Stimulated activated CD8-positive, alpha-beta memory T cell treated with anti-CD3 and anti-CD28 coated beads, Interleukin-4, amount 100 ng/mL, for 24 hours (primary cell): ENCODE results near the gene TMCO4.

Experiments used
- DNase-seq: peaks from one replicate; pipeline ENCODE4 v3.0.0-alpha.2; 2020; ENCODE audit warnings: low read depth

The TMCO4 gene

GRCh38 chr1:19744886-19745285 is 54.8 kb downstream of the TMCO4 start:
- no peak for DNase-seq

GRCh38 chr1:19744335-19744743 is 55.4 kb downstream of the TMCO4 start:
- no peak for DNase-seq

DNA sequence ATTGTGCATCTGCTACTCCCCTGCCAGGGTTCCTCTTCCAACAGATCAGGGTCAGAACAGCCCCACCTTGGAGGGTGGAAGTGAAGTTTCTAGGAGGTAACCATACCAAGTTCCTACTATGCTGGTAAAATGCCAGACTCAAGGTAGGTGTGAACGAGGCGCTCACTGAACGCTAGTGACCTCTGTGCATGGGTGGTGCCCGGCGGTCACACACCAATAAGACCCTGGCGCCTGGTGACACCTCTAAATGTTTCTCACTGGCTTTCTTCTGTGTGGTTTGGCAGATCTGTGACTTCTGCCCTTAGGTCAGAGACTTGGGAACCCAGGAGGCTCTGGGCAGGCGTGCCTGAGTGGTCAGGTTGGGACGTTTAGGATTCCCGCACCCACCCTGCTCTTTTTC is 55.9 kb downstream of the TMCO4 start:
- no peak for DNase-seq

GRCh38 chr1:19743180-19743579 is 56.5 kb downstream of the TMCO4 start:
- no peak for DNase-seq

GRCh38 chr1:19739628-19740027 is 60.1 kb downstream of the TMCO4 start:
- no peak for DNase-seq

GRCh38 chr1:19738669-19739068 is 61.0 kb downstream of the TMCO4 start:
- DNase-seq: no peak

GRCh38 chr1:19738076-19738475 is 61.6 kb downstream of the TMCO4 start:
- DNase-seq: no peak

DNA sequence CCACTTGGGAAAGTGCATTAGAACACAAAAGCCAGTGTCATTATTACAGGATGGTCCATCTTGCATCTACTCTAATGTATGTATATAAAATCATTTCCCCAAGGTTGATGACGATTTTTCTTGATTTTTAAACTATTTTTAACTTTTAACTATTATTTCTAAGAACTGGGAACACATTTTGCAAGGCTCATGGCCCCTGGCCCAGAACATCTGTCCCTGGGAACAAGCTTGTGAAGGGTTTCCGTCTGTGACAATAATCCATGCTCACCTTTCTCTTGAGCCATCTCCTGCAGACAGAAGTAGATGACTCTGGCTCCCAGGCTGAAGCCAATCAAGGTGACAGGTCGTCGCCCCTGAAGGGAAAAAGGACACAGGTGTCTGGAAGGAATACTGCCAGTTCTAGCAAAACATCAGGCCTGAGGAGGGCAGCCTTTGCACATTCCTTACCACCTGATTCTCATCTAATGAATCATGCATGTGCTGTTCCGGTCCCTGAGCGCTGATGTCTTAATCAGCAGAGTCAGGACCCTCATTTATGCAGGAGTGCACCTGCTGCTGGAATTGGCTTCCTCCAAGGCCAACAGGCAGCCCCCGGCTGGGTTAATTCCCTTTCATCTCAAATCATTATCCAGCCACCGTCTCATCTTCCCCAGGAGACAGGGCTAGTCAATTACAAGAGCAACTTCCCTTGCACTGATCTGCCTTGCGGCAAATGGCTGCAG is 62.5 kb downstream of the TMCO4 start:
- DNase-seq: no peak

- DNase-seq: no peak
Observed at GRCh38 chr1:19735440-19736127, 64.1 kb downstream of the TMCO4 start.

DNA sequence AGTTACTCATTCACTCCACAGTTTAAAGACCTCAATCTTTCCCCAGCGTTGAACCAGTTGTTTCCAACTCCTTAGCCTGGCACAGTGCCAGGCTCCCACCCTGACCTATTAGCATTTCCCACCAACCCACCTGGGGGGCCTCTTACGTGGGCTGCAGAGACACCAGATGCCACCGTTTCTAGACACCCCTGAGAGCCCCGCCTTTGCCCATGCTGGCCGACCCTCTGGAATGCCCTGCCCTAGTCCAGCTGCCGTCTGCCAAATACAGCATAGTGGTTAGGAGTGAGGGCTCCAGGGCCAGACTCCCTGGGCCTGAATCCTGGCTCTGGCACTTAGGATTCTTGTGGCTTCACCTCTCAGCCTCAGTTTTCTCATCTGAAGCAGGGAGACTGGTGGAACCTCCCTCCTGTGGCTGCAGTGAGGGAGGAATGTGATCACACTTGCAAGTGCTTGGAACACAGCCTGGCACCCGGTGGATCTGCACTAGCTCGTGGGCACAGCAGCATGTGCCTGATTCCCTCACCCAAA is 65.2 kb downstream of the TMCO4 start:
- no peak for DNase-seq

GRCh38 chr1:19734056-19734455 is 65.7 kb downstream of the TMCO4 start:
- DNase-seq: no peak

DNA sequence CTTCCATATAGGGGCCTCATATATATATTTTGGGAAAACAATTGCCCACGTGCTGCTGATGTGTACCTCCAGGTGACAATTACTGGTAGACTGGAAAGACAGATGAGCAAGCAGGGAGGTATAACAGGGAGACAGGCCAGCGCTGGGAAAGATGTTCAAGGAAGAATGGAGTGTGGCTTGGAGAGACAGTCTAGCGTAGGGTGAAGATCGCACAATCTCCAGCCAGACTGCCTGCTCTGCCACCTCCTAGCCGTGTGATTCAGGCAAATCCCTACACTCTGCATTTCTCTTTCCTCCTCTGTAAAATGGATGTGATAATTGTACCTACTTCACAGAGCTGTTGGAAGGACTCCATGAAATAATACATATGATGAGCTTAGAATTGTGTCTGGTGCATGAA is 66.1 kb downstream of the TMCO4 start:
- no peak for DNase-seq

DNA sequence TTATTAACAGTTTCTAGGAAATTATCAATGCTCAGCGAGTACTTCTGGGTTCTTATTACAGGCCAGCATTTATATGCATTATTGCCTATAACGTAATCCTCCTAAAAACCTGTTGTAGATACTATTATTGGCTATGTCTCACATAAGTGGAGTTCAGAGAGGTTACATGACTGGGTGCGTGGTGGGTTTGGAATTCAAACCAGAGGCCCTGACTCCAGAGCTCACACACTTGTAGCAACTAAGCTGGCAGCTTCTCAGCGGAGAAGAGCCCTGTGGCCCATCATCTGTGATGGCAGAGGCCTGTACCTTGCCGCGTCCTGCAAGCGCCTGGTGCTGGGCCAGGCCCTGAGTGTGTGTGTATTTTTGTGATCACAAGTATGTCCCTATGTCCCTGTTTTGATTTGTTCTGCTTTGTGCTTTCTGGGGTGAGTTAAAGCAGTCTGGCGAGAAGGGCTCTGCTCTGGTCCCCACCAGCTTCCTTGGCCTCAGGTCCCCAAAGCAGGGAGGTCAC is 68.3 kb downstream of the TMCO4 start:
- no peak for DNase-seq

DNA sequence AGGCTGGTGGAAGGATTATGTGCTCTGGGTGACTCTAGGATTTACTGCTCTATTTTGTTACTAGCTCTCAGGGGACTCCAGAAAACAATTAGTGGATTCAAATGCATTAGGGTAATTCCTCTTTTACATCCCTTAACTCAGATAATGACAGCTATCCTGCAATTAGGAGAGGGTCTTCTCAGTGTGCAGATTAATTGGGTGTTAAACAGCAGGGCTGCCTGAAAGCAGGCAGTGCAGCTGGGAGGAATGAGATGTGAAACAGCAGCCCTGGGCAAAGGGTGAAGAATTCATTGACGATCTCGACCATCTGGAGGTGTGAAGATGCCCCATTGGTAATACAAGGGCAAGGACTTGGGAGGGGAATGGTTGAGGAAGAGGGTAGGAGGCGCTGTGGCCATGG is 68.9 kb downstream of the TMCO4 start:
- no peak for DNase-seq

DNA sequence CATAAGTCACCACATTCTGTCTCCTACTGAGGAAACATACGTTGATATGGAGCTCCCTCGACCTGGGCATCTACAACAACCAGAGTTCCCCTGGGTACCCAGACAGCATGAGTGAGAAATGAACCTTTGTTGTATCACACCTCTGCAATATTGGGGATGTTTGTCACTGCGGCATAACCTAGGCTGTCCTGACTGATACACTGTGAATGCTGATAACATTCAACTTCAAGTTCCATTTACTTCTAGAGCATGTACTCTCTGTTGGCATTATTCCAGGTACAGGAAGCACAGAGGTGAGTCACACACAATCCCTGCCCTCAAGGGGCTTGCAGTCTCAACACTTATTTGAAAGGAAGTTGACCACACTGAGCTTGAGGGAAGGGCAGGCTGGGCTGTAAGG is 69.5 kb downstream of the TMCO4 start:
- no peak for DNase-seq

DNA sequence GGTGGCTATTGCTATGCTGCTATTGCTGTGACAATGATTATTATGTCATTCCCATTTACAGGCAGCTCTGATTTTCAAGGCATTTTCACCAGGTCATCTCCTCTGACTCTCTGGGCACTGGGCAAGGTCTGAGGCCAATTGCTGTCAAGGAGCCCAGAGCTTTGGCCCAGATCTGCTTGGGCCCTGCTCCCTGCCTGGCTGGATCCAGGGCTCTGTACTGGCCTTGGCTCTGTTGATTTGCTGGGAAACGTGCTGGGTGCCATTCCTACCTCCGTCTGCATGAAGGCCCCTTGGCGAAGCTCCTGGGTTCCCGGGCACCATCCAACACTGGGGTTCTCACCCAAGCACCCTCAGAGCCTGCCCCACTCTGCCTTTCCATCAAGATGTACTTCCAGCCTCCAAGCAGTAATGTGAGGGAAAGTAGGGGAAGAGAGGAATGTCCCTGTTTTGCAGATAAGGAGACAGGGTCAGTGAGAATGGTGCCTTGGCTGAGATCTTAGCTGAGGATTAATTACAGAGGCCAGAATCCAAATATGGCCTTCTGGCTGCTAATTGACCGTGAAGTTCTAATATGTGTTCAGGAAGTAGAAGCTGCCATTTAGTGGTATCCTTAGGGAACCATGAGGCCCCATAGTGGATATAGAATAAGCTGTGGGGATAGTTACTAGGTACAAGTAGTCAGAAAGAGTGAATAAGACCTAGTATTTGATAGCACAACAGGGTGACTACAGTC is 71.1 kb downstream of the TMCO4 start:
- DNase-seq: no peak

DNA sequence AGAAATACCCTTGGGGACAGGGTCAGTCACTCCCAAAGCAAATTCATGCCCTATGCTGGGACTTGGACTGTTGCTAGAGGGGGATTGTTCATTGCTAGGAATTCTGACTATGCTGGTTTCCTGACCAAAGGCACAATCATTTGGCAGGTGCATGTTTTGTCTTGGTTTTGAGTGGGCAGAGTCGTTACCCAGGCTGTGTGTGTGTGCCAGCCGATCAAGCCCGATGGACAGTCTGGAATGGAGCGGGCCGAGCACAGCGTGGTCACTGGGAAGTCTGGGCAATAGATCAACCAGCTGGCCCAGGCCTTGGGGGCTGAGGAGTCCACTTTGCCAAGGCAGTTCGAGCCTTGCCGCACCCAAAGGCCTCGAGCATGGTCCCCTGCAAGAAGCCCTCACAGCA is 74.1 kb downstream of the TMCO4 start:
- DNase-seq: no peak

DNA sequence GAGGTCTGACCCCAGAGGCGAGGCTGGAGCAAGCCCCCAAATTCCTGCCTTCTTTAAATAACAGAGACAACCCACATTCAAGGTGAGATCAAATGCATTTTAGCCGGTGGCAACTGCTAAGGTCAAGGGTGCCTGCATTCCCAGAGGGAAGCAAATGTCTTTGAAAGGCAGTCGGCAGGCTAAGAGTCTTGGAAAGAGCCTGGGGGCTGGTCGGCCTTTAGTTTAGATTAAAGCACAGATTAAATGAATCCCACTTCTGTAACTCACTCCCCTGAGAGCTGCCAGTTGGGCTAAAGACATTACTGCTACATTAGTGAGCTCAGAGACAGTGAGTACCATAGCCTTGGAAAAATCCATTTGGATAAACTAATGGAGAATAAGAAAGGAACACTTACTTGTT is 75.8 kb downstream of the TMCO4 start:
- DNase-seq: no peak

- no peak for DNase-seq
Observed at GRCh38 chr1:19720973-19721372, 78.7 kb downstream of the TMCO4 start.

DNA sequence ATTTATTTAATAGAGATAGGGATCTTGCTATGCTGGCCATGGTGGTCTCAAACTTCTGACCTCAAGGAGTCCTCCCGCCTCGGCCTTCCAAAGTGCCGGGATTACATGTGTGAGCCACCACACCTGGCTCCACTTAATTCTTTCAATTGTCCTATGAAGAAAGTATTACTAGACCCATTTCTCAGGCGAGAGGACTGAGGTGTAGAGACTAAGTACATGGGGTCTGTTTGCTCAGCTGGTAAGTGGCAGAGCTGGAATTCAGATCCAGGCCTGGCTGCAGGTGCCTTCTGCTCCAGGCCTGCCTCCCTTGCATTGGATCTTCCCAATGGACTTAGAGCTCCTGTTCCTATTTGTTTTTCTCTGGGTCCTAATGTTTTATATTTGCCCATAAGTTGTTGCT is 79.5 kb downstream of the TMCO4 start:
- no peak for DNase-seq

- DNase-seq: no peak
Observed at GRCh38 chr1:19717467-19717866, 82.2 kb downstream of the TMCO4 start.

DNA sequence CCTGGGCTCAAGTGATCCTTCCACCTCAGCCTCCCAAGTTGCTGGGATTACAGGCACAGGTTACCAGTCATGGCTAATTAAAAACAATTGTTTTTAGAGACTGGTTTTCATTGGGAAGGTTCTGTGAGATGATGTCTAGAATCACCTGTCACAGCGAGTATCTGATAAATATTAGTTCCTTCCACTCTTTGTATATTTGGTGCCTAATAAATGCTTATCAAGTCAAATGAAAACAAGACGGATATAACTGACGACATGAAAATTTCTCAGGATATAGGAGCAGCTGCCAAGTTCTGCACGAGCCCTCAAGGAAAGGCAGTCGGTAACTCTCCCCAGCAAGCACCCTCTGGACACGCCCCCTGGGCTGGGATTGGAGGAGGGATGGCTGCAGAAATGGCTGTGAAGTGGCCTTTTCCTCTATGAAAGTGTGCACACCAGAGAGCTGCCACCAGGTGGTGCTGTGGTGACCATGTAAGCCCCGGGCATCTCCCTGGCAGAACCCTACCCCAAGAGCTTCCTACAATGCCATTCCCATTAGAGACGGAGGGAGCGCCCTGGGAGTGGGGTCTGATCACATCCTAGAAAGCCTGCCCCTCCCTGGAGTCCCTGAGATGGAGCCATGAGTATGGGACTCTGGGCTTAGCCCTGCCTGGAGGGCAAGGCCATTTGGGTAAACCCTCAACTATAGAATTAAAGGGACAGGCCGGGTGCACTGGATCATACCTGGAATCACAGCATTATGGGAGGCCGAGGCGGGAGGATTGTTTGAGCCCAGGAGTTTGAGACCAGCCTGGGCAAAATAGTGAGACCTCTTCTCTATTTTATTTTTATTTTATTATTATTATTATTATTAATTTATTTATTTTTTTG is 84.1 kb downstream of the TMCO4 start:
- DNase-seq: peak; percentile 78
